PFSK-1 (cell line): Measurements from ENCODE around the gene CWC25.

Source experiments
- FOXP2 ChIP-seq: optimal IDR thresholded peaks from 2 replicates; pipeline ENCODE3; 2011; ENCODE audit warnings: borderline replicate concordance, control low read depth, inconsistent platforms; ENCODE audit not compliant: insufficient read depth; ENCODE audit errors: extremely low read length, extremely low read depth
- POLR2AphosphoS5 ChIP-seq: IDR thresholded peaks from 2 replicates; pipeline ENCODE4 v1.6.1; 2012; ENCODE audit warnings: low read depth, mild to moderate bottlenecking, control low read depth, low read length, moderate library complexity
- TAF1 ChIP-seq: IDR thresholded peaks from 2 replicates; pipeline ENCODE4 v1.6.1; 2012; ENCODE audit warnings: low read length, control low read depth, borderline replicate concordance; ENCODE audit not compliant: insufficient read depth

Gene CWC25

GRCh38 chr17:38751144-38751807 lies 73.8 kb downstream of the CWC25 start:
- no peak for TF ChIP-seq FOXP2
- TF ChIP-seq POLR2AphosphoS5, result no peak
- no peak for TF ChIP-seq TAF1
